PC-3 (cell line): Measurements from ENCODE around the gene ASTN2. TPM values are rescaled to one million over a fixed set of nuclear protein-coding genes. Genes with fewer than 3 reads are reported as not detected.

Experiments used
- ATAC-seq: fragments of 200-7000 bp; cut with Tn5 transposase; 2 replicates; pipeline ENCODE4 v1.9.1; 2020; ENCODE audit warnings: mild to moderate bottlenecking, moderate library complexity
- BruUV-seq: library from RNA; stranded (reverse); fragments of 400-500 nt; replicated peaks from 2 replicates; lab custom pipeline; 2021; lab: Mats Ljungman, UMichigan
- CTCF ChIA-PET: fragments of 300-600 bp; sonication (Branson Sonifier 250); formaldehyde crosslinking; loops from one replicate; lab custom pipeline; 2022; ENCODE audit warnings: antibody characterized with exemption; lab: Charles Lee
- POLR2A ChIA-PET: fragments of 300-600 bp; sonication (Branson Sonifier 250); formaldehyde crosslinking; loops from one replicate; lab custom pipeline; 2022; ENCODE audit warnings: antibody characterized with exemption; ENCODE audit not compliant: unreplicated experiment; lab: Charles Lee
- DNase-seq: peaks from one replicate; pipeline ENCODE4 v3.0.0-alpha.2; 2015
- H2AFZ ChIP-seq: fragments of 300-600 bp; sonication (generic); 2 replicates; pipeline ENCODE4 v1.6.0; 2016; ENCODE audit warnings: antibody characterized with exemption, low read length
- H3F3A ChIP-seq: fragments of 300-600 bp; sonication (generic); one replicate; pipeline ENCODE4 v1.6.0; 2017; ENCODE audit warnings: antibody characterized with exemption, low read length, control low read depth, mild to moderate bottlenecking; ENCODE audit not compliant: unreplicated experiment
- H3K27ac ChIP-seq: fragments of 300-600 bp; sonication (generic); 2 replicates; pipeline ENCODE4 v1.5.1; 2016; ENCODE audit warnings: mild to moderate bottlenecking, low read length
- H3K27me3 ChIP-seq: fragments of 300-600 bp; sonication (generic); 2 replicates; pipeline ENCODE4 v1.6.1; 2016; ENCODE audit warnings: low read length, mixed read lengths
- H3K36me3 ChIP-seq: fragments of 300-600 bp; sonication (generic); 2 replicates; pipeline ENCODE4 v1.6.1; 2016; ENCODE audit warnings: low read depth, mixed run types, low read length, mixed read lengths
- H3K4me1 ChIP-seq: fragments of 300-600 bp; sonication (generic); 2 replicates; pipeline ENCODE4 v1.5.1; 2016; ENCODE audit warnings: low read length; ENCODE audit not compliant: insufficient read depth
- H3K4me2 ChIP-seq: fragments of 300-600 bp; sonication (generic); 2 replicates; pipeline ENCODE4 v1.6.0; 2016; ENCODE audit warnings: low read length
- H3K4me3 ChIP-seq: fragments of 300-600 bp; sonication (generic); 2 replicates; pipeline ENCODE4 v1.5.1; 2016; ENCODE audit warnings: mild to moderate bottlenecking, low read length, mixed read lengths
- H3K79me2 ChIP-seq: fragments of 300-600 bp; sonication (generic); 2 replicates; pipeline ENCODE4 v1.6.1; 2017; ENCODE audit warnings: low read length, mixed read lengths
- H3K9ac ChIP-seq: fragments of 300-600 bp; sonication (generic); 2 replicates; pipeline ENCODE4 v1.6.0; 2016; ENCODE audit warnings: mild to moderate bottlenecking, low read length
- H3K9me2 ChIP-seq: fragments of 300-600 bp; sonication (generic); replicated peaks from 2 replicates; pipeline ENCODE4 v1.6.1; 2016; ENCODE audit warnings: mixed run types, low read length, mixed read lengths
- H3K9me3 ChIP-seq: fragments of 300-600 bp; sonication (generic); 2 replicates; pipeline ENCODE4 v1.6.1; 2016; ENCODE audit warnings: low read length, mixed read lengths
- H4K20me1 ChIP-seq: fragments of 300-600 bp; sonication (generic); 2 replicates; pipeline ENCODE4 v1.6.1; 2016; ENCODE audit warnings: low read length, mixed read lengths
- EZH2 ChIP-seq: fragments of 300-600 bp; sonication (generic); IDR thresholded peaks from one replicate; pipeline ENCODE4 v1.6.1; 2017; ENCODE audit warnings: antibody characterized with exemption, mild to moderate bottlenecking, low read length; ENCODE audit not compliant: unreplicated experiment
- EZH2phosphoT487 ChIP-seq: fragments of 300-600 bp; sonication (generic); IDR thresholded peaks from 2 replicates; pipeline ENCODE4 v1.6.1; 2018; ENCODE audit warnings: mild to moderate bottlenecking, antibody characterized with exemption, low read length, borderline replicate concordance
- intact Hi-C: fragments of 100-400 bp; cut with micrococcal nuclease; formaldehyde crosslinking; loops from 2 replicates; pipeline ENCODE4 v1.9.0; 2023
- total RNA-seq: library from RNA; depleted of rRNA; stranded (reverse); fragments of >200 nt; gene quantifications from 2 replicates; pipeline ENCODE4 v1.2.3, GENCODE V29; 2014
- TF ChIP-seq, protein P1 (sequence below): fragments of 300-600 bp; sonication (generic); conservative IDR thresholded peaks from 2 replicates; pipeline ENCODE4 v1.5.1; 2017; ENCODE audit warnings: antibody characterized with exemption, low read depth, mild to moderate bottlenecking, low read length

ASTN2 gene
- total RNA-seq, 1 experiment from 2014 or later: 3.5 TPM

DNA sequence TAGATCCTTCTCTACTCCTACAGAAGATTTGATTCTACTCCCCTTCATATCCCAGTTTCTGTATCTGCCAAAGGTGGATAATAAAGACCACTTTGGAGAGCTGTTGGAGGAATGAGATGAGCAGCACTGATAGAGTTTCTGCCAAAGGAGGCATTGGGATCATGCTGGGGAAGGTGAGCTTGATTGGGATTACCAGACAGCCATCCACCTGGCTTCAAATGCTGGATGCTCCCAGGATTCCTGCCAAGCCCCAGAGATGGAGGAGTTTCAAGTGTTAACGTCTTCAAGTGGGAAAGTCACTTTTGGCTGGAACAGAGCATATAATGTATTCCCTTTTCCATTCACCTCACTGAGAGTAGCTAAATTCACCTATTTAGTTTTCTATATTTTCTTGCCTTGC, 379.3 kb downstream of the ASTN2 start:
- no peak overlapping the region for H3K4me2 ChIP-seq
- no peaks in the 10 kb centered on the region for H3K79me2 ChIP-seq
- ChIA-PET POLR2A (no interaction called here), CTCF (no interaction called here)
- no peaks in the 10 kb centered on the region for H4K20me1 ChIP-seq
- H3K9ac ChIP-seq: no peak overlapping the region
- no peaks in the 10 kb centered on the region for H3K9me2 ChIP-seq
- DNase-seq (no peak), ATAC-seq (no peak)
- H3K27ac ChIP-seq: no peak overlapping the region
- H3K27me3 ChIP-seq: no peaks in the 10 kb centered on the region
- H3K36me3 ChIP-seq: no peaks in the 10 kb centered on the region
- no peak for TF ChIP-seq EZH2phosphoT487
- no peak for TF ChIP-seq EZH2
- TF ChIP-seq, protein P1, sequence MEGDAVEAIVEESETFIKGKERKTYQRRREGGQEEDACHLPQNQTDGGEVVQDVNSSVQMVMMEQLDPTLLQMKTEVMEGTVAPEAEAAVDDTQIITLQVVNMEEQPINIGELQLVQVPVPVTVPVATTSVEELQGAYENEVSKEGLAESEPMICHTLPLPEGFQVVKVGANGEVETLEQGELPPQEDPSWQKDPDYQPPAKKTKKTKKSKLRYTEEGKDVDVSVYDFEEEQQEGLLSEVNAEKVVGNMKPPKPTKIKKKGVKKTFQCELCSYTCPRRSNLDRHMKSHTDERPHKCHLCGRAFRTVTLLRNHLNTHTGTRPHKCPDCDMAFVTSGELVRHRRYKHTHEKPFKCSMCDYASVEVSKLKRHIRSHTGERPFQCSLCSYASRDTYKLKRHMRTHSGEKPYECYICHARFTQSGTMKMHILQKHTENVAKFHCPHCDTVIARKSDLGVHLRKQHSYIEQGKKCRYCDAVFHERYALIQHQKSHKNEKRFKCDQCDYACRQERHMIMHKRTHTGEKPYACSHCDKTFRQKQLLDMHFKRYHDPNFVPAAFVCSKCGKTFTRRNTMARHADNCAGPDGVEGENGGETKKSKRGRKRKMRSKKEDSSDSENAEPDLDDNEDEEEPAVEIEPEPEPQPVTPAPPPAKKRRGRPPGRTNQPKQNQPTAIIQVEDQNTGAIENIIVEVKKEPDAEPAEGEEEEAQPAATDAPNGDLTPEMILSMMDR: no peak
- BruUV-seq: no TSS peak
- H3K4me1 ChIP-seq: no peaks in the 10 kb centered on the region
- intact Hi-C loops: no loop called here
- H3K4me3 ChIP-seq: no peak overlapping the region
- H3F3A ChIP-seq: no peaks in the 10 kb centered on the region
- no peak overlapping the region for H2AFZ ChIP-seq
- H3K9me3 ChIP-seq: no peaks in the 10 kb centered on the region

DNA sequence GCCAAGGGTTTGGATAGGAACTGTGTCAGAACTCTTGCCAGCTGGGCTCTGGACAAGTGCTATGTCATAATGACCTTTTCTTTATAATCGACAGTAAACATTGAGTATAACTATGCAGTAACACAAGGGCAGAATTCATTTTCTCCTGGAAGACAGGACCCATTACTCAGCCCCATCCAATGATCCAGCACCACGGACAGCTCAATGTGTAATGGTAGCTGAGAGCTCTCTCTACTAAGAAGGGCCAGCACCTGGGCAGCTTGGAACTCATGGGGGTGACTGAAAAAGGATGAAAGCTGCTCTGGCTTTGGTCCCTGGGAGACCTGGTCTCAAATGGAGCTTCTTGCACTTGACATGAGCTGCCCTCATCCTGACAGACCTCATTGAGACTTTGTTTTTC, 380.0 kb downstream of the ASTN2 start:
- Histone ChIP-seq H3K4me2 (no peak overlapping the region), H3K9me3 (no peaks in the 10 kb centered on the region), H3F3A (no peaks in the 10 kb centered on the region), H3K4me1 (no peaks in the 10 kb centered on the region), H2AFZ (no peak overlapping the region), H3K9me2 (no peaks in the 10 kb centered on the region), H3K27me3 (no peaks in the 10 kb centered on the region), H3K9ac (no peak overlapping the region), H3K79me2 (no peaks in the 10 kb centered on the region), H3K36me3 (no peaks in the 10 kb centered on the region), H4K20me1 (no peaks in the 10 kb centered on the region), H3K27ac (no peak overlapping the region), H3K4me3 (no peak overlapping the region)
- ChIA-PET CTCF (no interaction called here), POLR2A (no interaction called here)
- ATAC-seq (no peak), DNase-seq (peak; percentile 34)
- no peak for TF ChIP-seq EZH2phosphoT487
- TF ChIP-seq EZH2: no peak
- TF ChIP-seq, protein P1: no peak
- intact Hi-C loops: no loop called here
- no TSS peak for BruUV-seq

DNA sequence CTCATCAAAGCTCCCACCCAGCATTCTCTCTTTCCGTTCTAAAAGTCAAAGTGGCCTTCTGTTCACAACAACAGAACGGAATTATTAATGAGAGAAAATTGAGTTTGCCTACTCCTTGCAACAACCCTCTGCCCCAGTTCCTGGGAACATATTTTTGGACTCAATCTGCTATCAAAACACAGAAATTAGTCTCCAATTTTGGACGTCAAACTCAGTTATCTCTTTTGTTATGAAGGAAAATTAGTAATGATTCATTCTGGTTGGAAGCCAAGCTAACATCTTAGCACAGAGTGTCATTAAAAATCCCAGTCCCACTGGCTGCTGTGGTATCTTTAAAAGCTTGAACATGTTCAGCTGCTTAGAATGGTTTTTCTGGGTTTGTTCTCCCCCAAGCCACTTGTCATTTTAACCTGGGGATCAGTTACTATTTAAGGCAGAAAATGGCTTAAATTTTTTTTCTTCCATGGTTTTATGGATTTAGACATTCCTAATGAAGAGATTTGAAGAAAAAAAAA, 384.5 kb downstream of the ASTN2 start:
- ATAC-seq (no peak), DNase-seq (no peak)
- H3K27ac ChIP-seq: no peak overlapping the region
- no peak overlapping the region for H3K4me3 ChIP-seq
- no peak overlapping the region for H3K4me2 ChIP-seq
- H3K36me3 ChIP-seq: no peaks in the 10 kb centered on the region
- CTCF ChIA-PET: no interaction called here
- no TSS peak for BruUV-seq
- intact Hi-C loops: no loop called here
- H3K27me3 ChIP-seq: no peaks in the 10 kb centered on the region
- no peaks in the 10 kb centered on the region for H3F3A ChIP-seq
- H3K9me3 ChIP-seq: no peaks in the 10 kb centered on the region
- H3K4me1 ChIP-seq: no peaks in the 10 kb centered on the region
- TF ChIP-seq EZH2phosphoT487 (no peak), EZH2 (no peak)
- TF ChIP-seq, protein P1: no peak
- no peaks in the 10 kb centered on the region for H4K20me1 ChIP-seq
- no peaks in the 10 kb centered on the region for H3K9me2 ChIP-seq
- POLR2A ChIA-PET: no interaction called here
- H2AFZ ChIP-seq: no peak overlapping the region
- H3K79me2 ChIP-seq: no peaks in the 10 kb centered on the region
- no peak overlapping the region for H3K9ac ChIP-seq
